Spleen (tissue), 7 donors: Measurements from ENCODE around the gene SLC35F6.

Source experiments
- POLR2A ChIP-seq, 3 donors: fragments of 450-650 bp; IDR thresholded peaks; one replicate each; pipeline ENCODE4 v1.5.1; 2017; ENCODE audit warnings: antibody characterized with exemption in 3 of 3, mild to moderate bottlenecking in 1 of 3
- TF ChIP-seq, protein P1 (sequence below), 11 experiments: fragments of 200-600 bp in 7 of 11; fragments of 450-650 bp in 4 of 11; sonication (generic) in 4 of 11; IDR thresholded peaks in 8 of 11; conservative IDR thresholded peaks in 3 of 11; 1 replicate in 7 of 11; 2 replicates in 4 of 11; pipeline versions ENCODE4 v1.4.0 to v1.8.0; 2016 to 2021; ENCODE audit warnings: antibody characterized with exemption in 11 of 11, inconsistent platforms in 4 of 11, mild to moderate bottlenecking in 1 of 11
- donor health status: DM: no; HTN: no; CAD: no; lungs with moderate emphysema.
- donor health status: DM: no; HTN: no; CAD: no.
- donor health status: DM: no; HTN: no; CAD: no.

DNA sequence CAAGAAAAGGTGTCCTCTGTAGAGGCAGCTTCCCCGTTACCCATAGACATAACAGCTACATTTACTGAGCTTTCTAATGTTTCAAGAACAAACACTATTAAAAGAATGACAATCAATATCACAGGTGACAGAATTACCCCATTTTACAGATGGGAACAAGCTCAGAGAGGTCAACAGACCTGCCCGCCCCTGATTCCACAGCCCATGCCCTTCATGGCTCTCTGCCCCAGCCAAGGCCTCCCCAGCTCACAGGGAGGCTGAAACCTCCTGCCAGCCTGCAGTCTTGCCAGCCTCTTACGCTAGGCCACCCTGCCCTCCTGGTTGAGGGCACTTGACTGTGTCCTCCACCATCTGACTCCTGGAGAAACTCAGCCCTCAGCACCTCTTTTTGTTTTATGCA, 19.1 kb upstream of the SLC35F6 start:
- no peak for TF ChIP-seq POLR2A (IDR thresholded peaks at IDR 0.05)
- TF ChIP-seq, protein P1, sequence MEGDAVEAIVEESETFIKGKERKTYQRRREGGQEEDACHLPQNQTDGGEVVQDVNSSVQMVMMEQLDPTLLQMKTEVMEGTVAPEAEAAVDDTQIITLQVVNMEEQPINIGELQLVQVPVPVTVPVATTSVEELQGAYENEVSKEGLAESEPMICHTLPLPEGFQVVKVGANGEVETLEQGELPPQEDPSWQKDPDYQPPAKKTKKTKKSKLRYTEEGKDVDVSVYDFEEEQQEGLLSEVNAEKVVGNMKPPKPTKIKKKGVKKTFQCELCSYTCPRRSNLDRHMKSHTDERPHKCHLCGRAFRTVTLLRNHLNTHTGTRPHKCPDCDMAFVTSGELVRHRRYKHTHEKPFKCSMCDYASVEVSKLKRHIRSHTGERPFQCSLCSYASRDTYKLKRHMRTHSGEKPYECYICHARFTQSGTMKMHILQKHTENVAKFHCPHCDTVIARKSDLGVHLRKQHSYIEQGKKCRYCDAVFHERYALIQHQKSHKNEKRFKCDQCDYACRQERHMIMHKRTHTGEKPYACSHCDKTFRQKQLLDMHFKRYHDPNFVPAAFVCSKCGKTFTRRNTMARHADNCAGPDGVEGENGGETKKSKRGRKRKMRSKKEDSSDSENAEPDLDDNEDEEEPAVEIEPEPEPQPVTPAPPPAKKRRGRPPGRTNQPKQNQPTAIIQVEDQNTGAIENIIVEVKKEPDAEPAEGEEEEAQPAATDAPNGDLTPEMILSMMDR (IDR thresholded peaks at IDR 0.05 in 8 of 11, conservative IDR thresholded peaks at IDR 0.05 in 3 of 11): no peak
